Measurements from ENCODE around the gene PEAK1. TPM values are rescaled to one million over a fixed set of nuclear protein-coding genes. Genes with fewer than 3 reads are reported as not detected.

Gene PEAK1
- total RNA-seq, 1 donor from 2014 or later: 125 TPM

DNA sequence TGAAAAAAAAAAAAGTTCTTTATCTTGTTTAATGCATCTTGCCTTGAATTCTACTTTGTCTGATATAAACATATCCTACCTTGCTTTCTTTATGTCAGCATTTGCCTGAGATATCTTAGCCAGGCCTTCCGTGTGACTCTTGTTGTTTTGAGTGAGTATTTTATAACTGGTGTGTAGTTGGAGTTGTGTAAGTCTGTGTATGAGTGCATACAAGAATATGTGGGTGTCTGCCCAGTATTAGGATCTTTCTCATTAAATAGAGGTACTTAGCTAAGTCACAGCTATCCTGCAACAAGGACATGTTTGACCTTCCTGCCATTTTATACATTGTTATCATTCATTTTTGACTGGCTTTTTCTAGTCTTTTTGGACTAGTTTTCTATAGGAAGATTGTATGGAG is 326.5 kb downstream of the PEAK1 start:
- H3K27ac Mint-ChIP-seq (ENCODE audit: unreplicated experiment): no peak overlapping the region
- H3K9me3 Mint-ChIP-seq (ENCODE audit: unreplicated experiment): no peaks in the 10 kb centered on the region
- no peak overlapping the region for H3K4me3 Mint-ChIP-seq (ENCODE audit: unreplicated experiment)
- H3K4me1 Mint-ChIP-seq (ENCODE audit: unreplicated experiment): peaks cover 11% of the 10 kb centered on the region
- no peak for DNase-seq (ENCODE audit: extremely low spot score, unreplicated experiment)
- no peaks in the 10 kb centered on the region for H3K36me3 Mint-ChIP-seq (ENCODE audit: unreplicated experiment)
- TF ChIP-seq, protein P1, sequence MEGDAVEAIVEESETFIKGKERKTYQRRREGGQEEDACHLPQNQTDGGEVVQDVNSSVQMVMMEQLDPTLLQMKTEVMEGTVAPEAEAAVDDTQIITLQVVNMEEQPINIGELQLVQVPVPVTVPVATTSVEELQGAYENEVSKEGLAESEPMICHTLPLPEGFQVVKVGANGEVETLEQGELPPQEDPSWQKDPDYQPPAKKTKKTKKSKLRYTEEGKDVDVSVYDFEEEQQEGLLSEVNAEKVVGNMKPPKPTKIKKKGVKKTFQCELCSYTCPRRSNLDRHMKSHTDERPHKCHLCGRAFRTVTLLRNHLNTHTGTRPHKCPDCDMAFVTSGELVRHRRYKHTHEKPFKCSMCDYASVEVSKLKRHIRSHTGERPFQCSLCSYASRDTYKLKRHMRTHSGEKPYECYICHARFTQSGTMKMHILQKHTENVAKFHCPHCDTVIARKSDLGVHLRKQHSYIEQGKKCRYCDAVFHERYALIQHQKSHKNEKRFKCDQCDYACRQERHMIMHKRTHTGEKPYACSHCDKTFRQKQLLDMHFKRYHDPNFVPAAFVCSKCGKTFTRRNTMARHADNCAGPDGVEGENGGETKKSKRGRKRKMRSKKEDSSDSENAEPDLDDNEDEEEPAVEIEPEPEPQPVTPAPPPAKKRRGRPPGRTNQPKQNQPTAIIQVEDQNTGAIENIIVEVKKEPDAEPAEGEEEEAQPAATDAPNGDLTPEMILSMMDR (IDR thresholded peaks at IDR 0.05): no peak
- peaks cover 3% of the 10 kb centered on the region for H3K27me3 Mint-ChIP-seq (ENCODE audit: unreplicated experiment)

- H3K4me1 Mint-ChIP-seq (ENCODE audit: unreplicated experiment): peaks cover 9% of the 10 kb centered on the region
- H3K9me3 Mint-ChIP-seq (ENCODE audit: unreplicated experiment): no peaks in the 10 kb centered on the region
- peaks cover 3% of the 10 kb centered on the region for H3K27me3 Mint-ChIP-seq (ENCODE audit: unreplicated experiment)
- no peaks in the 10 kb centered on the region for H3K36me3 Mint-ChIP-seq (ENCODE audit: unreplicated experiment)
- TF ChIP-seq, protein P1 (IDR thresholded peaks at IDR 0.05): no peak
- no peak overlapping the region for H3K4me3 Mint-ChIP-seq (ENCODE audit: unreplicated experiment)
- H3K27ac Mint-ChIP-seq (ENCODE audit: unreplicated experiment): no peak overlapping the region
- peak; percentile 25 for DNase-seq (ENCODE audit: extremely low spot score, unreplicated experiment)
These were observed 328.8 kb downstream of the PEAK1 start for GRCh38 chr15:77091097-77091496.

DNA sequence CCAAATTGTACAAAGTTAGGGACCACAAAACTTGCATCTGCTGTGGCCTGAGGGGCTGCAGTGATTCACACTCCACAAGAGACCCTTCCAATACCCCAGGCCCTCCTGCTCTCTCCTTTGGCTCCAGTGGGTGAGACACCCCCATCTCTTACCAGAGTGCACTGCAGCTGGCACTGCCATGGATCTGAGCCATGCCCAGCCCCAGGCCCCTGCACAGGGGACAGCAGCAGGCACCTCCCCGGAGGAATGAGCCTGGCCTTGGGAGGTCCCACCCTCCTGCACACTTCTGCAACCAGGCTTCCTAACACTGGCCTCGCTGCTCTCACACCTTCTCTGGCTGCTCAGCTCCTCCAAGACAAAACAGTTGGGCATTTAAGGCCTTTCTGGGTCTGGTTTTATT is 332.7 kb downstream of the PEAK1 start:
- Mint-ChIP-seq H3K9me3 (ENCODE audit: unreplicated experiment) (no peaks in the 10 kb centered on the region), H3K27me3 (ENCODE audit: unreplicated experiment) (peaks cover 3% of the 10 kb centered on the region), H3K36me3 (ENCODE audit: unreplicated experiment) (no peaks in the 10 kb centered on the region), H3K4me1 (ENCODE audit: unreplicated experiment) (peaks cover 18% of the 10 kb centered on the region), H3K27ac (ENCODE audit: unreplicated experiment) (no peak overlapping the region), H3K4me3 (ENCODE audit: unreplicated experiment) (no peak overlapping the region)
- TF ChIP-seq, protein P1 (IDR thresholded peaks at IDR 0.05): no peak
- no peak for DNase-seq (ENCODE audit: extremely low spot score, unreplicated experiment)

DNA sequence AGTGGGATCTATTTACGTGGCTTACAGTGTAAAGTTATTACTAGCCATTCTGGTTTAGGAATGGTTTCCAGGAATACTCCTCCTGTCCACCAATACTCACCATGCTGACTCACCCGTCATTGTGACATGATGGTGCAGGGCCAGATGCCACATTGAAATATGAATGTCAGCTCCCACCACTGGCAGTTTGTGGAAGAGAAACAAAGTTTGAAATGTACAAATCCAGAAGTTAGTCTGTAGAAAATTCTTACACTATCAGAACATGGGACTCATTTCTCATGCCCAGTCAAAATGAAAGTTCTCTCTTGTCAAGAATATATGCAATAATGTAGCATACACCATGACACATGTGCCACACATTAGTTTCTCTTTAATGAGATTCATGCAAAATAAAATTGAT is 334.6 kb downstream of the PEAK1 start:
- peaks cover 2% of the 10 kb centered on the region for H3K27me3 Mint-ChIP-seq (ENCODE audit: unreplicated experiment)
- no peak for DNase-seq (ENCODE audit: extremely low spot score, unreplicated experiment)
- TF ChIP-seq, protein P1 (IDR thresholded peaks at IDR 0.05): no peak
- H3K27ac Mint-ChIP-seq (ENCODE audit: unreplicated experiment): no peak overlapping the region
- H3K4me3 Mint-ChIP-seq (ENCODE audit: unreplicated experiment): no peak overlapping the region
- peaks cover 31% of the 10 kb centered on the region for H3K4me1 Mint-ChIP-seq (ENCODE audit: unreplicated experiment)
- no peaks in the 10 kb centered on the region for H3K36me3 Mint-ChIP-seq (ENCODE audit: unreplicated experiment)
- no peaks in the 10 kb centered on the region for H3K9me3 Mint-ChIP-seq (ENCODE audit: unreplicated experiment)

DNA sequence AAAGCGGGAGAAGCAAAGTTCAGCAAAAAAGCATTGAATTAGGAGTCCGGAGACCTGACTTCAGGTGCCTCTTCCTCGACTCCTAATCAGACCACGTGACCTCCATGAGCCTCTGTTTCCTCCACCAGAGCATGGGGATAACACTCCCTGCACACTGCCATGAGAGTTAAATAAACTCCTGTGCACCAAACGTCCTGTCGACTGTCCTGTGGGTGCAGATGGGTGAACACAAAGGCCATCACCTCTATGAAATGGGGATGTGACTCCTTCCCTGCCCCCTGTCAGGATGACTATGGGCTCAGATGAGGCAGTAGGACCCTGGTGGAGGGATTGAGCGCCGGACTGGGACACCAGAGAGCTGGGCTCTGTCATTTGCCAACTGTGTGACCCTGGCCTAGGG is 335.5 kb downstream of the PEAK1 start:
- peaks cover 31% of the 10 kb centered on the region for H3K4me1 Mint-ChIP-seq (ENCODE audit: unreplicated experiment)
- DNase-seq (ENCODE audit: extremely low spot score, unreplicated experiment): no peak
- TF ChIP-seq, protein P1 (IDR thresholded peaks at IDR 0.05): no peak
- H3K9me3 Mint-ChIP-seq (ENCODE audit: unreplicated experiment): no peaks in the 10 kb centered on the region
- H3K4me3 Mint-ChIP-seq (ENCODE audit: unreplicated experiment): no peak overlapping the region
- H3K27me3 Mint-ChIP-seq (ENCODE audit: unreplicated experiment): peaks cover 2% of the 10 kb centered on the region
- no peaks in the 10 kb centered on the region for H3K36me3 Mint-ChIP-seq (ENCODE audit: unreplicated experiment)
- no peak overlapping the region for H3K27ac Mint-ChIP-seq (ENCODE audit: unreplicated experiment)
